Spinal cord (tissue), 10 donors: ENCODE results near the gene FANCC. TPM values are rescaled to one million over a fixed set of nuclear protein-coding genes. Genes with fewer than 3 reads are reported as not detected.

Experiments used
- DNase-seq, 6 donors: peaks; one replicate each; pipeline versions ENCODE4 v3.0.0 to v3.0.0-alpha.2; 2013 to 2015; ENCODE audit warnings: low spot score in 6 of 6, low read depth in 4 of 6
- H3K27ac ChIP-seq: one replicate; pipeline ENCODE4 v1.5.1; 2013; ENCODE audit warnings: low read depth, low read length, control low read depth
- H3K27me3 ChIP-seq: one replicate; pipeline ENCODE4 v1.6.1; 2013; ENCODE audit warnings: low read length; ENCODE audit not compliant: control insufficient read depth, insufficient read depth
- H3K36me3 ChIP-seq: one replicate; pipeline ENCODE4 v1.6.1; 2013; ENCODE audit warnings: low read length; ENCODE audit not compliant: control insufficient read depth, insufficient read depth
- H3K4me1 ChIP-seq: one replicate; pipeline ENCODE4 v1.6.1; 2013; ENCODE audit warnings: low read length; ENCODE audit not compliant: control insufficient read depth, insufficient read depth
- H3K4me3 ChIP-seq: one replicate; pipeline ENCODE4 v1.5.1; 2013; ENCODE audit warnings: low read depth, low read length, control low read depth
- H3K9me3 ChIP-seq: one replicate; pipeline ENCODE4 v1.6.1; 2013; ENCODE audit warnings: low read length; ENCODE audit not compliant: control insufficient read depth, insufficient read depth
- WGBS: methylation state at CpG from one replicate; pipeline ENCODE4 v1.1.5; 2013; ENCODE audit warnings: missing lambda C conversion rate; ENCODE audit not compliant: insufficient coverage; 5-methylcytosine and 5-hydroxymethylcytosine counted together
- polyA plus RNA-seq, 2 donors: library from polyadenylated mRNA; unstranded; fragments of 120-200 nt; gene quantifications; one replicate each; pipeline ENCODE4 v1.2.1, GENCODE V29; 2013; ENCODE audit not compliant: insufficient read length in 2 of 2
- small RNA-seq: library from RNA; depleted of rRNA; stranded (forward); fragments of <200 nt; gene quantifications from one replicate; pipeline ENCODE3, GENCODE V24; 2014; ENCODE audit warnings: low replicate concordance
- total RNA-seq, 2 donors: library from RNA; depleted of rRNA in 1 of 2; stranded (reverse); fragments of 120-200 nt in 1 of 2; fragments of >200 nt in 1 of 2; gene quantifications; one replicate each; pipeline versions ENCODE4 v1.2.3 to v1.2.4, GENCODE V29; 2013 to 2014
- donor health status: healthy.

Gene FANCC
- total and polyA plus RNA-seq, 4 donors = 14.1 to 16.6 (median 15.3) TPM

GRCh38 chr9:95055851-95056551 is 261.5 kb downstream of the FANCC start:
- DNase-seq = peak in 2 of 6 donors; percentile 77 to 78
- peaks cover 29% of the 10 kb centered on the region for H3K4me1 ChIP-seq
- no peak overlapping the region for H3K4me3 ChIP-seq
- H3K9me3 ChIP-seq = no peaks in the 10 kb centered on the region
- H3K27ac ChIP-seq = peak overlapping the region; percentile 91
- WGBS = 30% methylated on average over 12 of the region's 15 CpGs
- no peaks in the 10 kb centered on the region for H3K36me3 ChIP-seq
- H3K27me3 ChIP-seq = no peaks in the 10 kb centered on the region

DNA sequence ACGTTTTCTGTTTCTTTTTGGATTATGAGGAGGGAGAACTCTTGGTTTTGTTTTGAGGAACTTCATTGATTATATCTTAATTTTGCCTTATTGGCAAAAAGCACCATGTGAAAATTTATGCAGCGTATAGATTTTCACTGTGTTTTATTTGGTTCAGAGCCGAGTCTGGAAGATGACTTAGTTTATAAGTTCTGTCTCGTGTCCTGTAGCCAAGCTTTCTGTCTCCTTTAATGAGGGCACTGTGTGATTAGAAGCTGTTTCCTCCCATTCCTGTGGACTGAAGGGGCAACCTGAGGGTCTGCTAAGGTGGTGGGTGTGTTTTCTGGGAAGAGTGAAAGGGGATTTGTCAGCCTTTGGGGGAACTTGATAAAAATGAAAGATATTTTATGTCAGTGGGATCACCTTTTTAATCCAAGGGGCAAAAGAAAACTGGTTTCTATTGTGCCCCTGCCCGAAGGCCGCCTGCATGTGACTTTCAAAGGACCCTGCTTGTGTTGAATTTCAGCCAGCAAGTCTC is 262.1 kb downstream of the FANCC start:
- peak in 1 of 6 donors; percentile 53 for DNase-seq
- Histone ChIP-seq H3K4me3 (no peak overlapping the region), H3K36me3 (no peaks in the 10 kb centered on the region), H3K4me1 (peaks cover 29% of the 10 kb centered on the region), H3K9me3 (no peaks in the 10 kb centered on the region), H3K27ac (peak overlapping the region; percentile 91), H3K27me3 (no peaks in the 10 kb centered on the region)
- WGBS = 35% methylated on average over 6 of the region's 6 CpGs

DNA sequence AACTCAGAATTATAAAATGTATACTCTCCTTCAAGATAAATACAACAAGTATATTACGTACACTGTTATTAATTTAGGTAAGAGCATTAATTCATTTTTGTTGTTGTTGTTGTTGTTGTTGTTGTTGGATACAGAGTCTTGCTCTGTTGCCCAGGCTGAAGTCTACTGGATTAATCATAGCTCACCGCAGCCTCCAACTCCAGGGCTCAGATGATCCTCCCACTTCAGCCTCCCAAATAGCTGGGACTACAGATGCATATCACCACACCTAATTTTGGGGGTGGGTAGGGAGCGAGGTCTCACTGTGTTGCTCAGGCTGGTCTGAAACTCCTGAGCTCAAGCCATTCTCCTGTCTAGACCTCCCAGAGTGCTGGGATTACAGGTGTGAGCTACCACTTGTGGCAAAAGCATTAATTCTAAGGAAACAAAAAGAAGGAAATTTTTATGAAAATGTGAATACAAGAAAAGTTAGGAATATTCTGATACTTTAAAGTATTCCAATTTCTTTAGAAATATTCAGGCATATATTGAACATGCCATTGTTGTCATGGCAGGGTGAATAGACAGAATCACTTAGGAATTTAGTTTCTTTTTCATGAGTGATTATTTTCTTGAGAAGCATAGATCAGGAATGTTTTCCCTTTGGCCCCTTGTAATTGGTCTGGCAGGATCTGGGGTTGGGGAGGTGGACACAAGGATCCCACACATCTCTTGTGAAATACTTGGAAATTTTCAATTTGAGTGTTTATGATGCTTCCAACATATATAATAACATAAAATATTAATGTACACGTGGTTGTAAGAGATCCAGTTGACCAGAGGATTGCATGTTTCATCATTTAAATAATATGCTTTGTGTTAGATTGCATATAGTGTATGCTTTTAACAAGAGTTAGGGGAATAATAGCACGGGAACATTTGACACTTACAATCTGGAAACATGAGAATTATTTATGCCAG is 263.6 kb downstream of the FANCC start:
- no peak for DNase-seq
- H3K27ac ChIP-seq = peak overlapping the region; percentile 91

DNA sequence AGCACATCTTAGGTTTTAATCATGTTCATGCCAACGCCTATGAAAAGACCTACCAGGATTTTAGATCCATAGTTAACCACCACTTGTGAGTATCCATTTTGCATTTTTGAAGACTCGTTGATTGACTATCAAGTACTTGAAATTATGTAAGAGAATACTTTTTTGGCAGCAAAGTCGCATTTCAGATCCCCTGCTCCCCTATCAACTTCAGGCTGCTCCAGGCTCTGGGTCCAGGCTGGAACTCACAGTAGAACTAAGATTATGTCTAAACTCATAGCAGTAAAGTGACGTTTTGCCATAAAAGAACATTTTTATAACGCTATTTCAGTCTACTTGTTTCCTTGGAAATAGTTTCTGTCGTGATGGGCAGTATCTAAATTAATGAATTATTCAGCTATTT is 267.7 kb downstream of the FANCC start:
- no peaks in the 10 kb centered on the region for H3K9me3 ChIP-seq
- DNase-seq = no peak
- H3K4me1 ChIP-seq = peaks cover 6% of the 10 kb centered on the region
- H3K36me3 ChIP-seq = no peaks in the 10 kb centered on the region
- peaks cover 8% of the 10 kb centered on the region for H3K27me3 ChIP-seq
- peak overlapping the region; percentile 71 for H3K27ac ChIP-seq
- WGBS = 90% methylated on average over 2 of the region's 6 CpGs
- H3K4me3 ChIP-seq = peak overlapping the region; percentile 65

More for the DNA sequence above, 263.6 kb downstream of the FANCC start:
- Histone ChIP-seq H3K4me1 (peaks cover 28% of the 10 kb centered on the region), H3K4me3 (no peak overlapping the region), H3K27me3 (peaks cover 5% of the 10 kb centered on the region), H3K9me3 (no peaks in the 10 kb centered on the region), H3K36me3 (no peaks in the 10 kb centered on the region)
- WGBS = no CpG with 5 or more reads among the region's 5 CpGs

Small RNAs within 50 kb of the gene (small RNA-seq; reads per million reads assigned to genes)
- 1,658 reads per million, percentile 99 among the genes with 10 or more reads in this experiment for gene MIR23B
- gene MIR27B = 14,310 reads per million, percentile 100 among the genes with 10 or more reads in this experiment
- gene MIR3074 = not detected
- not detected for gene MIR6081
- gene RNA5SP288 = 10.2 reads per million, percentile 96 among the genes with 10 or more reads in this experiment

Other genes with a start within 250 kb of the FANCC start
- 10 to 100 TPM; 24.2 to 25.6 TPM for gene PTCH1, start 199.3 kb upstream of the FANCC start, total RNA-seq
- 10 to 100 TPM; 64.8 to 76.7 TPM for gene PTCH1, start 199.3 kb upstream of the FANCC start, polyA plus RNA-seq